ENCODE data around the gene AP2S1.
"Not testable (repeated sequence)": the region's sequence is repeated elsewhere in the genome, so short reads cannot be mapped to it uniquely, and the experiment has no call there.

AP2S1 gene

GRCh38 chr19:46860125-46860845 is 9.6 kb upstream of the AP2S1 start:
- DNase-seq (ENCODE audit: low read depth): peak; percentile 99
- TF ChIP-seq CTCF (conservative IDR thresholded peaks at IDR 0.05; ENCODE audit: low read length): no peak
- peak overlapping the region; percentile 86 for H3K4me3 ChIP-seq (ENCODE audit: low read length)

- TF ChIP-seq CTCF (conservative IDR thresholded peaks at IDR 0.05; ENCODE audit: low read length): no peak
- peak; percentile 82 for DNase-seq (ENCODE audit: low read depth)
- peak overlapping the region; percentile 38 for H3K4me3 ChIP-seq (ENCODE audit: low read length)
Observed at GRCh38 chr19:46859637-46860124, 9.0 kb upstream of the AP2S1 start.

- H3K4me3 ChIP-seq (ENCODE audit: low read length): peak overlapping the region; percentile 54
- TF ChIP-seq CTCF (conservative IDR thresholded peaks at IDR 0.05; ENCODE audit: low read length): peak; percentile 83
- peak; percentile 96 for DNase-seq (ENCODE audit: low read depth)
Observed at GRCh38 chr19:46856062-46857022, 5.7 kb upstream of the AP2S1 start.

- not testable (repeated sequence) for H3K4me3 ChIP-seq (ENCODE audit: low read length); DNase-seq (ENCODE audit: low read depth)
Observed at GRCh38 chr19:46854698-46855097, 4.1 kb upstream of the AP2S1 start.

GRCh38 chr19:46852830-46853229 is 2.2 kb upstream of the AP2S1 start:
- DNase-seq (ENCODE audit: low read depth): no peak
- TF ChIP-seq CTCF (conservative IDR thresholded peaks at IDR 0.05; ENCODE audit: low read length): no peak
- no peak overlapping the region for H3K4me3 ChIP-seq (ENCODE audit: low read length)

- peak overlapping the region; percentile 77 for H3K4me3 ChIP-seq (ENCODE audit: low read length)
- no peak for DNase-seq (ENCODE audit: low read depth)
- no peak for TF ChIP-seq CTCF (conservative IDR thresholded peaks at IDR 0.05; ENCODE audit: low read length)
Observed at GRCh38 chr19:46849610-46850009, 1.0 kb downstream of the AP2S1 start.

GRCh38 chr19:46848389-46848788 is 2.3 kb downstream of the AP2S1 start:
- DNase-seq (ENCODE audit: low read depth): no peak
- H3K4me3 ChIP-seq (ENCODE audit: low read length): no peak overlapping the region
- TF ChIP-seq CTCF (conservative IDR thresholded peaks at IDR 0.05; ENCODE audit: low read length): no peak
